NCI-H128 (cell line): Measurements from ENCODE around the gene LGI2.

ENCODE experiments used
- DNase-seq: peaks from one replicate; lab custom pipeline; 2025; ENCODE audit not compliant: unreplicated experiment; lab: John Stamatoyannopoulos, UW

Gene LGI2

DNA sequence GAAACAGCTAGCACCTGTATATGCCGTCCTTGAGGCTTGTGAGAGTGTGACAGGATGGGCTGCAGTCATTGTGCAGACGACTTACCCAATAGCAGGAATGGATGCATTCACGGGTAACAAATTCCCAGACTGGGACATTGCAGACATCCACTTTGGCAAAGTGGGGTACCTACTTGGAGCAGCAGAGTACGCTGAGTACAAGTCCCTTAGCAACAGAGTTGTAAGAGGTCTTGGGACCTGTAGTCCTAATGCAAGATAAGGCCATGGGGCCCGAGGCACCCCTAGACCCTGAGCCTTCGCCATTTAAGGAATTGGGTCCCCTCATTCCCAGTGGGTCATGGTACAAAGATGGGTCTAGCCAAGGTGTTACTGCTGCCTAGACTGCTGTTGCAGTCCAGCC lies 62.5 kb downstream of the LGI2 start:
- no peak for DNase-seq

DNA sequence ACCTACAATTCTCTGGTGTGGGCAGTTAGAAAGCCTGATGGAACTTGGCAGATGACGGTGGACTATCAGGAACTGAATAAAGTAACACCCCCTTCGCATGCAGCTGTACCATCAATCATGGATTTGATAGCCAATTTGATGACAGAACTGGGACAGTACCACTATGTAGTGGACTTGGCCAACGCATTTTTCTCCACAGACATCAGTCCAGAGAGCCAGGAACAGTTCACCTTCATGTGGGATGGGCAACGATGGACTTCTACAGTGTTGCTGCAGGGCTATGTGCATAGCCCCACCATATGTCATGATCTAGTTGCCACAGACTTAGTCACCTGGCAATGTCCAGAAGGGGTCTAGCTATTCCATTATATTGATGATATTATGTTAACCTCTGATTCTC lies 63.4 kb downstream of the LGI2 start:
- DNase-seq, result no peak

- DNase-seq, result no peak
Measured at GRCh38 chr4:24966076-24966475, 64.7 kb downstream of the LGI2 start.

- DNase-seq, result no peak
Measured at GRCh38 chr4:24965627-24966026, 65.1 kb downstream of the LGI2 start.

DNA sequence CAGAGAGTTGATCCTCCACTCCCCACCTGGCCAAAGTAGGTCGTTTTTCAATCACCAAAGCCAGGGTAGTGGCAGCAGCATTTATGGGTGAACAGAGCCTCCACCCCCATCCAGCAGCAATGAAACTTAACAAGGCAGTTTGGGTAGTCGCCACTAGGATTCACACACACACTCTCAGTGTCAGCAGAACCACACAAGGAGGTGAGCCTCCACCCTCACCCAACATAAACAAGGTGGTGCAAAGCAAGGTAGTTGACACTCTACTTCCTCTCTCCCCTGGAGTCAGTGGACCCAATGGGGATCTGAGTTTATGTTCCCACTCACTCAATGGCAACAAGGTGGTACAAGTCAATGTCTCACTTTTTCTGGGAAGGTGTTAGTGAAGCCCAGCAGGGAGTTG lies 67.5 kb downstream of the LGI2 start:
- DNase-seq, result no peak

DNA sequence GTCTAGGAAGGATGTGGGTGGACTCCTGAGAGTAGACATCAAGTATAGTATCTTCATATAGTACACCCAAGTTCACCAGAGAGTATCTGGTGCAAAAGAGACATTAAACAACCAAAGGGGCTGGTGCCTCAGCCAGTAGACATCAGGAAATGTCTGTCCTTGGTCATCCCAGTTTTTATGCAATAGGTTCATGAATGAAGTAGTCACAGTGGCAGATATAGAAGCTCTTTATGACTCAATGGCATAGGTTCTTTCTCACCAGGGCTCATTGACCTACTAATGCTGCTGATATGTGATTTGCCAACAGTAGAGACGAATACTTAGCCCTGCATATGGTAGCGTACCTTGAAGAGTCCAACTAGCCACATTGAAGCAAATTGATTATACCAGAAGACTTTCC lies 72.9 kb downstream of the LGI2 start:
- DNase-seq, result no peak

- DNase-seq, result no peak
Measured at GRCh38 chr4:24956763-24957162, 74.0 kb downstream of the LGI2 start.

DNA sequence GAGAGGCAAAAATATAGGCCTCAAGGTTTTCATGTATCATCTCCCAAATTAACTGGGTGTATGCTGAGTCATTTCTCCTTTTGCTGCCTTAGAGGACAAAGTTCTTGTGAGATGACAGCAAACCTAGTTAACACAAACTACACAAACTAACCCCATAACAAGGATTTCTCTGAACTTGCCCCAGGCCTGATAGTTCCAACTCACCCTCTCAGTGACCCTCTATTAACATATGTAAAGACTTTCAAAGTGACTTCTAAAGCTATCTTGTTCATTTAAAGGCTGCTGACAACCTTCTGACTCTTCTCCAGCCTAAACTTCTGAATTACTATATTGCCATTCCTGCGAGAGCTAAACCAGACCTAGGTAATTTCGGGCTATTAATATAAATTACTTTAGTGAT lies 74.7 kb downstream of the LGI2 start:
- no peak for DNase-seq

DNA sequence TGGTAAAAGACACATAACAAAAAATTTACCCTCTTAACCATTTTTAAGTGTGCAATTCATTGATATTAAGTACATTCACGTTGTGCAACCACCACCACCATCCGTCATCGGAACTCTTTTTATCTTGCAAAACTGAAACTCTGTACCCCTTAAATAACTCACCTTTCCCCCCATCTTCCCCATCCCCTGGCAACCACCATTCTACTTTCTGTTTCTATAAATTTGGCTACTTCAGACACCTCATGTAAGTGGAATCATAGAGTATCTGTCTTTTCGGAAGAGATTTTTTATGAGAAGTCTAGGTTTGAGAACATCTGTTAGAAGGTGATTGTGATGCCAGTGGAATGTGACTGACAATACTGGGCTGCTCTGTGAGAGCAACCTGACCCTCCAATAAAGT lies 78.1 kb downstream of the LGI2 start:
- DNase-seq, result no peak

DNA sequence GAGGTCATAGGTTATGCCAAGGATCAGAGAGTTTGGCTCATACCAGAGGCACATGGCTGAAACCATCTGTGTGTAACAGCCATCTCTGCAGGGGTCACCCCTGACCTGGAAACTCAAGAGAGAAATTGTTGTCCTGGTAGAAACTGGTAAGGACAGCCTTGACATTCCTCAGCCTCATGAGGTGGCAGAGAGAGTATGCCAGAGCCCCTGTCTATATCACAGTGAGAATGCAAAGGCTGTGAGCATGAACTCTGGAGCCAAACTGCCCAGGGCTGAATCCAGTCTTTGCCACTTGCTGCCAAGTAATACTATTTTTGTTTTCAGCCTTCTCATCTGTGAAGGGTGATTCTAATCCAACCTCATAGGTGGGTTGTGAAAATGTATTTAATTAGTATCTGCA lies 80.8 kb downstream of the LGI2 start:
- DNase-seq, result no peak
